ENCODE data around the gene PHF1. TPM values are rescaled to one million over a fixed set of nuclear protein-coding genes. Genes with fewer than 3 reads are reported as not detected.
A peak's percentile ranks its signal among the peaks of the same experiment; 100 is the strongest.

The PHF1 gene
- total RNA-seq, 1 donor from 2014 or later = 83.4 TPM

DNA sequence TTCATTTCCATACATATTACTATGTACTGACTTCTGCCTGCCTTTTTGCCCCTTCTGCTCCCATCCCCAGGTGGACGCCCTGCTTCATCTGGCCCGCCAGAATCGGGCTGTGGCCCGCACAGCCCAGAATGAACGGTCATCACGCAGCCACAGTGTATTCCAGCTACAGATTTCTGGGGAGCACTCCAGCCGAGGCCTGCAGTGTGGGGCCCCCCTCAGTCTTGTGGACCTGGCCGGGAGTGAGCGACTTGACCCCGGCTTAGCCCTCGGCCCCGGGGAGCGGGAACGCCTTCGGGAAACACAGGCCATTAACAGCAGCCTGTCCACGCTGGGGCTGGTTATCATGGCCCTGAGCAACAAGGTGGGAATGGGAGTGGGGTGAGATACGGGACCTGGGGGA lies 4.7 kb upstream of the PHF1 start:
- Mint-ChIP-seq H3K36me3 (ENCODE audit: low read depth) (no peaks in the 10 kb centered on the region), H3K9me3 (no peaks in the 10 kb centered on the region), H3K4me1 (peaks cover 9% of the 10 kb centered on the region), H3K4me3 (no peak overlapping the region), H3K27ac (no peak overlapping the region), H3K27me3 (no peaks in the 10 kb centered on the region)
- ATAC-seq (ENCODE audit: low read depth) (no peak), DNase-seq (no peak)
- intact Hi-C loops (cut with micrococcal nuclease) = no loop called here
- CTCF ChIA-PET = no interaction called here
- POLR2A ChIA-PET = no interaction called here
- TF ChIP-seq, protein P1, sequence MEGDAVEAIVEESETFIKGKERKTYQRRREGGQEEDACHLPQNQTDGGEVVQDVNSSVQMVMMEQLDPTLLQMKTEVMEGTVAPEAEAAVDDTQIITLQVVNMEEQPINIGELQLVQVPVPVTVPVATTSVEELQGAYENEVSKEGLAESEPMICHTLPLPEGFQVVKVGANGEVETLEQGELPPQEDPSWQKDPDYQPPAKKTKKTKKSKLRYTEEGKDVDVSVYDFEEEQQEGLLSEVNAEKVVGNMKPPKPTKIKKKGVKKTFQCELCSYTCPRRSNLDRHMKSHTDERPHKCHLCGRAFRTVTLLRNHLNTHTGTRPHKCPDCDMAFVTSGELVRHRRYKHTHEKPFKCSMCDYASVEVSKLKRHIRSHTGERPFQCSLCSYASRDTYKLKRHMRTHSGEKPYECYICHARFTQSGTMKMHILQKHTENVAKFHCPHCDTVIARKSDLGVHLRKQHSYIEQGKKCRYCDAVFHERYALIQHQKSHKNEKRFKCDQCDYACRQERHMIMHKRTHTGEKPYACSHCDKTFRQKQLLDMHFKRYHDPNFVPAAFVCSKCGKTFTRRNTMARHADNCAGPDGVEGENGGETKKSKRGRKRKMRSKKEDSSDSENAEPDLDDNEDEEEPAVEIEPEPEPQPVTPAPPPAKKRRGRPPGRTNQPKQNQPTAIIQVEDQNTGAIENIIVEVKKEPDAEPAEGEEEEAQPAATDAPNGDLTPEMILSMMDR (IDR thresholded peaks at IDR 0.05) = no peak

GRCh38 chr6:33407132-33407718 lies 3.6 kb upstream of the PHF1 start:
- Mint-ChIP-seq H3K27ac (peak overlapping the region; percentile 50), H3K4me3 (no peak overlapping the region), H3K27me3 (no peaks in the 10 kb centered on the region), H3K9me3 (no peaks in the 10 kb centered on the region), H3K4me1 (peaks cover 18% of the 10 kb centered on the region), H3K36me3 (ENCODE audit: low read depth) (peaks cover 3% of the 10 kb centered on the region)
- intact Hi-C loops (cut with micrococcal nuclease) = no loop called here
- ChIA-PET POLR2A (interaction anchor here (0.6 kb wide), 1 partner anchor 10 kb away, joined by 3 read pairs; the partner anchor contains the start of gene CUTA), CTCF (interaction anchor here (0.6 kb wide), 1 partner anchor 22 kb away, joined by 3 read pairs; no protein-coding TSS in a partner anchor)
- DNase-seq (no peak), ATAC-seq (ENCODE audit: low read depth) (no peak)
- TF ChIP-seq, protein P1 (IDR thresholded peaks at IDR 0.05) = no peak

DNA sequence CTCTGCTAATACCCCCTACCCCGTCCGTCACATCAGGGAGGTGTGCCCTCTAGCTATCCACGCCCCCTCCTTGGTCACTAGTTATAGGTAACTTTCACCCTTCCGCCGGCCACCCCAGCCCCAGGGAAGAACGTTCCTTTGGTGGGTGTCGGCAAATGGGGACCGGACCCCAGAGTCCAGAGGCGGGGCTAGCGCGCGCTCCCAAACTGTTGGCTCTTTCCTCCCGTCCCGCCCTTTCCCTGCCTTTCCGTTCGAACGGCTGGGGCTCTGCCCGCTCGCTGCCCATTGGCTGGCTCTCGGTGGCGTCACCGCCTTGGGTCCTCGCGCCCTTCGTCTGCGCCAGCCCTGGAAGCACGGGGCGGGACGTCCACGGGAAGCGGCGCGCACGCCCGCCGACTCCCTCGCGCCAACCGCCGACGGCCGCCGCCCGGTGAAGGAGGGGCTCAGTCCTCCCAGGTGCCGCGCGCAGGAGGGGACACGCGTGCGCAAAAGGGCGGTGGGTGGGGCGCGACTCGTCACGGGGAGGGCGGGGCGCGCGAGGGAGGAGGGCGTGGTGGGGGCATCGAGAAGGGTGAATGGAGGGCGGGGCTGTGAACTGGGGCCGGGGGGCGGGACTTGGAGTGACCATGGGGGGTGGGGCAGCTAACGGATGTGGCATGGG lies 634 bp upstream of the PHF1 start:
- ATAC-seq (ENCODE audit: low read depth) = peak; percentile 74
- TF ChIP-seq, protein P1 (IDR thresholded peaks at IDR 0.05) = no peak
- intact Hi-C loops (cut with micrococcal nuclease) = loop anchor here (1.0 to 10.0 kb wide), 9 partner anchors 8 to 1283 kb away; partner anchors contain the start of genes ATF6B, CUTA, HLA-DOA and KIFC1
- CTCF ChIA-PET = no interaction called here
- Mint-ChIP-seq H3K36me3 (ENCODE audit: low read depth) (peaks cover 32% of the 10 kb centered on the region), H3K27me3 (no peaks in the 10 kb centered on the region), H3K9me3 (no peaks in the 10 kb centered on the region), H3K4me3 (peak overlapping the region; percentile 88), H3K27ac (peak overlapping the region; percentile 87), H3K4me1 (peaks cover 47% of the 10 kb centered on the region)
- DNase-seq = peak; percentile 93
- POLR2A ChIA-PET = interaction anchor here (0.5 to 3.0 kb wide), 29 partner anchors 9 to 1233 kb away, joined by 3 to 22 read pairs (median 5); partner anchors contain the start of genes B3GALT4, BAK1, CUTA and KIFC1

GRCh38 chr6:33411632-33412005 lies 805 bp downstream of the PHF1 start:
- peaks cover 61% of the 10 kb centered on the region for H3K4me1 Mint-ChIP-seq
- DNase-seq = no peak
- ChIA-PET POLR2A (interaction anchor here (0.5 to 3.0 kb wide), 11 partner anchors 9 to 439 kb away, joined by 3 to 22 read pairs (median 8); partner anchors contain the start of genes BAK1, HSD17B8, RPS18 and VPS52), CTCF (no interaction called here)
- TF ChIP-seq, protein P1 (IDR thresholded peaks at IDR 0.05) = no peak
- peaks cover 45% of the 10 kb centered on the region for H3K36me3 Mint-ChIP-seq (ENCODE audit: low read depth)
- intact Hi-C loops (cut with micrococcal nuclease) = loop anchor here (5.0 to 10.0 kb wide), 2 partner anchors 407 to 1284 kb away; partner anchors contain the start of genes ATF6B and HLA-DOA
- peak overlapping the region; percentile 88 for H3K4me3 Mint-ChIP-seq
- peak overlapping the region; percentile 83 for H3K27ac Mint-ChIP-seq
- no peaks in the 10 kb centered on the region for H3K9me3 Mint-ChIP-seq
- ATAC-seq (ENCODE audit: low read depth) = no peak
- no peaks in the 10 kb centered on the region for H3K27me3 Mint-ChIP-seq
